ENCODE results near the gene TMEM117.

GRCh38 chr12:43992856-43993255 lies 157.0 kb downstream of the TMEM117 start:
- TF ChIP-seq, protein P1, sequence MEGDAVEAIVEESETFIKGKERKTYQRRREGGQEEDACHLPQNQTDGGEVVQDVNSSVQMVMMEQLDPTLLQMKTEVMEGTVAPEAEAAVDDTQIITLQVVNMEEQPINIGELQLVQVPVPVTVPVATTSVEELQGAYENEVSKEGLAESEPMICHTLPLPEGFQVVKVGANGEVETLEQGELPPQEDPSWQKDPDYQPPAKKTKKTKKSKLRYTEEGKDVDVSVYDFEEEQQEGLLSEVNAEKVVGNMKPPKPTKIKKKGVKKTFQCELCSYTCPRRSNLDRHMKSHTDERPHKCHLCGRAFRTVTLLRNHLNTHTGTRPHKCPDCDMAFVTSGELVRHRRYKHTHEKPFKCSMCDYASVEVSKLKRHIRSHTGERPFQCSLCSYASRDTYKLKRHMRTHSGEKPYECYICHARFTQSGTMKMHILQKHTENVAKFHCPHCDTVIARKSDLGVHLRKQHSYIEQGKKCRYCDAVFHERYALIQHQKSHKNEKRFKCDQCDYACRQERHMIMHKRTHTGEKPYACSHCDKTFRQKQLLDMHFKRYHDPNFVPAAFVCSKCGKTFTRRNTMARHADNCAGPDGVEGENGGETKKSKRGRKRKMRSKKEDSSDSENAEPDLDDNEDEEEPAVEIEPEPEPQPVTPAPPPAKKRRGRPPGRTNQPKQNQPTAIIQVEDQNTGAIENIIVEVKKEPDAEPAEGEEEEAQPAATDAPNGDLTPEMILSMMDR (IDR thresholded peaks at IDR 0.05; ENCODE audit: low read depth, low read length): no peak
- no peak for TF ChIP-seq POLR2A (IDR thresholded peaks at IDR 0.05; ENCODE audit: extremely low read depth, insufficient read length)
- TF ChIP-seq MAX (IDR thresholded peaks at IDR 0.05; ENCODE audit: low read depth, low read length): no peak
- TF ChIP-seq MYC (IDR thresholded peaks at IDR 0.05; ENCODE audit: low read depth, low read length): no peak

Measured in NB4 (cell line).